NCI-H2227 (cell line): ENCODE data around the gene FERMT2.
"Not testable (repeated sequence)": the region's sequence is repeated elsewhere in the genome, so short reads cannot be mapped to it uniquely, and the experiment has no call there.

Source experiments
- DNase-seq: peaks from one replicate; lab custom pipeline; 2025; ENCODE audit not compliant: unreplicated experiment; lab: John Stamatoyannopoulos, UW

The FERMT2 gene

DNA sequence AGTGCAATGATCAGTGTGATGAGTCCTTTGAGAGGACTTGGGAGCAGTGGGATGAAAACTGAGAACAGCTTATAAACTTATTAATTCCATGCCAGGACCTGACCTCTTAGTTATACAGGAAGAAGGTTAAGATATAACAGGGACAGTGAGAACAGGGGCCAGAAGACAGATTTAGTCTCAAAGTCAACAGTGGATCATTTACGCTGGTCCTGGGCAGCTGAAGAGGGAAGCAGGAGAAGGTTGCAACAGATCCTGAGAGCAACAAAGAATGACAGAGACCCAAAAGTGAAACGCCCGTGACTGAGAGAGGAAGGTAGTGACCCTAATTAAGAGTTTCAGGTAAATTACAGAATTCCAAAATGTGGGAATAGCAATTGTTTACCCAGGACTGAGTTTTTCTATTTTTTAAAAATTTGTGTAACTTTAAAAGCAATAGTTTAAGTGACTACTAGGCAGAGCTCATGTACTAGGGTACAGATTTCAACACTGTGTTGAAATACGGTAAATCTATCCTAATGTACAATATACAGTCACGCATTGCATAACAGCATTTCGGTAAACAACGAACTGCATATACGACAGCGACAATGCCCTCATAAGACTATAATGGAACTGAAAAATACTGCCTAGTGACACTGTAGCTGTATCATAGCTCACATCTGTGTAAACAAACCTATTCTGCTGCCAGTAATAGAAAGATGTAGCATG is 81.8 kb downstream of the FERMT2 start:
- no peak for DNase-seq

- not testable (repeated sequence) for DNase-seq
These were observed 86.0 kb downstream of the FERMT2 start for GRCh38 chr14:52864893-52865292.

DNA sequence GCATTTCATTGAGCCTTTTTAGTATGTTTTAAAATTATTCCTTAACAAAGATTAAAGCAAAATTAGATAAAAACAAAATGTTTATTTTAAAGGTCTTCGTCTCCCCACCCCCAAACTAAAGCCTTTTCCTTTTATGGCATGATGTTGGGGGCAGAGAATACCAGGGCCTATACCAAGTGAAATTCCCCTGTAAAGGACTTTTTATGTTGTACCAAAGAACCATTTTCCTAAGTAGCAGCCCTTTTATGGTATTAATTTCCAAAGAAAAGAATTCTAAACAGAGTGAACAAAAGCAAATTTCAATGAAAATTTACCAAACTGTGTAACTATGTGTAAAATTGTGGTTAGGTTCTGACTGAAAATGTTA is 87.5 kb downstream of the FERMT2 start:
- DNase-seq, result no peak

DNA sequence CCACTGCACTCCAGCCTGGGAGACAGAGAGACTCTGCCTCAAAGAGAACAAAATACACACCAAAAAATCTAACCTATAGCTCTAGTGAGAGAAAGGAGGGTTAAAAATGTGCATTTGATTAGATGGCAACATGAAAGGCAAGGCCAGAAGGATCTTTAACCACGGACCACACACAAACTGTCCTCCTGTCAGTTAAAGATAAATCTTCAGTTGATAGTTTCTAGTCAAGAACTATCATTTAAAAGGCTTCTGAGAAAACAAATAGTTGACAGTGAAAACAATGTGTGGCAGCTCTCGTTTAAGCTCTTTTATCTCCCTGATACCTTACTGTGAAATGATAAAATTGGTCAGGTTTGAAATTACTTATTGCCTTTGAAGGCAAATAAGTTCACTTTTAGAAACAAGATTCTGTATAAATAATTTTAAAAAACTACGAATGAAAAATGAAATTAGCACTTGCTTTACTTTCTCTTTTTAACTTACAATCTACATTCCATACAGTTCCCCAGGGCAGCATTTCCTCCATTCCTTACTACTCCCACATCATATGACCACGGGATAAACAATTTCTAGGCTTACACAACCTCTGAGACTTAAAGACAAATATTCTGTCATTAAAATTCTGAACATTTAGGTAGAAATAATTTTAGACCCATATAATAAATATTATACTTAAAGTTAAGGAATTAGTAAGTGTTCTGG is 88.1 kb downstream of the FERMT2 start:
- no peak for DNase-seq

DNA sequence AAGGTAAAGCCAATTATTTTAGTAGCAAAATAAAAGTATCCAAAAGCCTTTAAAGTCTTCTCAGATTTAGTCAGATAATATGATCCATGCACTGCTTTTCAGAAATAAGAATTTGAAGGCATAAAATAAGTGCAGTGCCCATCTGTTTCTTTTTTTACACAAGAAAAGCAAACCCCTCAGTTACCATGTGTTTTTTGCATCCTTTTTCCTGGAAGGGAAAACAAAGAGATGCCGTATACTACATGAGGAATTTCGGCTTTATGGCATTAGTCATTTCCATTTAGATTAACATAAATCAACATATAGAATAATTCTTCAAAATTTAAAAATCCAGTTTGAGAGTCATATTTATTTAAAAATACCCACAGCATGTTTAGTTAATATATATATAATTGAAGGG is 89.4 kb downstream of the FERMT2 start:
- no peak for DNase-seq

DNA sequence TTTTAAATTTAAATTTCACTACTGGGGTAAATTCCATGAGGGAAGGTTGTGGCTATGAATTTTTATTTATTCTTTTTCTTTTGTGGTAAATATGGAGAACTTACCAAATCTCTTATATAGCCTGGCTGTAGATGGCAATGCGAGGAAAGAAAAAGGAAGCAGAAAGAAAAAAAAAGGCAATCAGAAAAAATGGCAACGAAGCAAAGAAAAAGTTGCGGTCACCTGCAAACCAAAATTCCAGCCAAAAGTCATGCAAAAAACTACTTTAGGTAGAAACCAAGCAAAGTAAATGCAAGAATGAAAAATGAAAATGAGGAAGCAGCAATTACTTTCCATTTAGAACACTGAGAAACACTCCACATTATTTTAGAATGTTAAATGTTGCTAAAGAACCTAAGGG is 89.9 kb downstream of the FERMT2 start:
- DNase-seq, result no peak

- no peak for DNase-seq
These were observed 90.6 kb downstream of the FERMT2 start for GRCh38 chr14:52860209-52860608.

GRCh38 chr14:52856139-52856538 is 94.7 kb downstream of the FERMT2 start:
- no peak for DNase-seq

GRCh38 chr14:52853522-52853854 is 97.4 kb downstream of the FERMT2 start:
- DNase-seq, result no peak

- DNase-seq, result no peak
These were observed 97.9 kb downstream of the FERMT2 start for GRCh38 chr14:52852810-52853521.

DNA sequence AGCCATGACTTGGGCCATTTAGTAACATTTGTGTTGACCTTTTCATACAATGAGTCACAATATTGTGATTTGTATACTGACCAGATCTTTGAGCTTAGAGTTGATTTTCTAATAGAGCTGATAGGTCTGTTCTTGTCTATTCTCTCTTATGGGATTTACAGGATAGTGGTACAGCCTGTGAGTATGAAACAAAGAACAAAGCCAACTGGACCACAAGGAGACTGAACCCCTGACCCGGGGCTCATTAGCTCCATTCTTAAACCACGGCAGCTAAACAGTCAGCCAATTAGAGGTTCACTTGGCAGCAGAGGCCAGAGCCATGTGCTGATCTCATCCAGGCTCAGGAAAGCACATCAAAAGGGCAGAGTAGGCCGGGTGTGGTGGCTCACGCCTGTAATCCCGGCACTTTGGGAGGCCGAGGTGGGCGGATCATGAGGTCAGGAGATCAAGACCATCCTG is 100.4 kb downstream of the FERMT2 start:
- no peak for DNase-seq

DNA sequence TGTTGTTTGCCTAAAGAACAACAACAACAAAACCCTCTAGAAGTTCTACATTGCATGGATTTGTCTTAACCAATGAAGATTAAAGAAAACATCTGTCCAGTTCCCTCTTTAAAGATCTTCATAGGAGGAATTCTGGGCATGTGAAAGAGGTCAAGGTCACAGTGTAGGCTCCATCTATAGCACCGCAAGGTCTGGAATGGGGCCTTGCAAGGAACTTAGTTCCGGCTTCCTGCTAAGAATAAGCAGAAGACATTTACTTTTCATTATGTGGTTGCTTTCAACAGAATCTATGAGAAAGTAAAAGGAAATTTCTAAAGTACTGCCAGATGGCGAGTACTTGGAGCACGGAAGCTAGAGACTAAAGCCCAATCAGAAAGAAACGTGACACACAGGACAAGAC is 102.2 kb downstream of the FERMT2 start:
- no peak for DNase-seq

DNA sequence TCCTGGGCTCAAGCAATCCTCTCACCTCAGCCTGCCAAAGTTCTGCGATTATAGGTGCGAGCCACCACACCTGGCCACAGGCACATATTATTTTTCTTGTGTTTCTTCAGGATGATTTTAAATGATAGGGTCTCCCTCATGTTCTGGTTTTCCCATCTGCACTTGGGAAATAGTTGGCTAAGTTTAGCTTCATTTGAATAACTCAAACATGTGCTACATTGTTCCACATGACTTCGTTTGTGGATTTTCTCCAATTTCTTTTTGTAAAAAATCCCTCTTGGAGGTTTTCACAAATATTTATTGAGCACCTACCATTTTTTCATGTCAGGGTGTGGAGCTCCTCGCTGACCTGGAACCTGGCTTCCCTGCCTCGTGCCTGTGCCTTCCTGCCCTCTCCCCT is 104.3 kb downstream of the FERMT2 start:
- DNase-seq, result no peak

- no peak for DNase-seq
These were observed 105.8 kb downstream of the FERMT2 start for GRCh38 chr14:52845081-52845480.

DNA sequence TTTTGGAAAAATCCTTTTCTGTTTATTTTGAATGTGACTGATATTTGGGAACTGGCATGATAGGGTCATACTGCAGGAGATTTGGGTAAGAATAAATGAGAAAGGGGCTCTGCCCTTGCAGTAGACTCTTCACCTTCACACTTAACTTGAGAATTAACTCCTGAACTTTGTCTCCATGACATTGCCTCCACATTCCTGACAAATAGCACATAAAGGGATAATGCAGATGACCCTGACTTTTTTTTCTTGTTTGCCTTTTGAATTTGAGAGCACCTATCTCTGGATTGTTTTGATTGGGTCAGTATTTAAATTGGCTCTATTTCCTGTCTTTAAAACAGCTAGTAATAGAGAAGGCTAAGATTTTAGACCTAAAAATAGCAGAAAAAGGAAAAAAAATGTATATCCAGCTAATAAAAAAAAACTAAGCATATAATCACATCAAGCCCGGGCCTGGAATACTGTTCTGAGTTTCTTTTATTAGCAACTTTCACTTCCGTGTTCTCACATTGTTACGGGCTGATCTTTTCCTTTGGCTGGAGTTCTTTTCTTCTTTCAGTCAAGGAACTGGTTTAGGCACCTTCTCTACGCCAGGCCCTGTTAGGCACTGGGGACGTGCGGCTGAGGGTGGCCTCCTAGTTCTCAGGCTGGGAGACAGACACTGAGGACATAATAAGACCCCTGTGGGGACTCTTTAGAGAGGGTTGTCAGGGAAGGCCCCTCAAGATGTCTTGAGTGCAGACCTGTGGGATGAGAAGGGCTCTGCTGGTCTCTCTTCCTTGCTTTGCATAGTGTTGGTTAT is 106.4 kb downstream of the FERMT2 start:
- DNase-seq, result no peak

DNA sequence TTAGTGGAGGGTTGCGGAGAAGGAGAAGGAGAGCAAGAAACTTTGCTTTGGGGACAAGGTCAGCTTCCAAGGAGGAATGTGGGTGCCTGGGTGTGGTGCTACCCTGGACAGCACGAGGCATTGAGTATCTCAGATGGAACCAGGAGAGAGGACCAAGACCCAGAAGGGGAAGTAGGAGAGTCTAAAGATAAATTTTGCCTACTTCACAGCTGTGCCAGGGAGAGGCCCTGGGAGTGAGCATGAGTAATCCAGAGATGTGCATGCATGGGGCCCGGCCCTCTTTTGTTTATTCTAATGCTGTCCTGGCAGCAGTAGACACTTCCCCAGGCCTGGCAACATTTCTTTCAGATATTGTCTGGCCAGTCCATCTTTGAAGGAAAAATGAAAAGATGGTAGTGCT is 110.0 kb downstream of the FERMT2 start:
- DNase-seq, result no peak

DNA sequence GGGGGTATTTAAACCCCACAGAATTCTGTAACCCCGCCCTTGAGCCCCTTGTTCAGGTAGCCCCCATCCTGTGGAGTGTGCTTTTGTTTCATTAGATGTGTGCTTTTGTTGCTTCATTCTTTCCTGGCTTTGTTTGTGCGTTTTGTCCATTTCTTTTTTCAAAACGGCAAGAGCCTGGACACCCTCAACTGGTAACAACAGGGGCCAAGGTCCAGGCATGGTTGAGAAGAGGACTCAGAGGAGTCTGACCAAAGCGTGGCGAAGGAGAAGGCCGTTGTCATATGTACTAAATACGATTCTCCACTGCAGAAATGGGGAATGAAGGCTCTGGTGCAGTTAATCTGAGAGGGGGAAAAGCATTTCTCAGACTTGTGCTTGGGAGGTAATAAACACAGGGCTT is 113.4 kb downstream of the FERMT2 start:
- DNase-seq, result no peak

- DNase-seq, result no peak
These were observed 114.8 kb downstream of the FERMT2 start for GRCh38 chr14:52836063-52836462.

- DNase-seq, result peak; percentile 64
These were observed 115.5 kb downstream of the FERMT2 start for GRCh38 chr14:52835122-52835903.

DNA sequence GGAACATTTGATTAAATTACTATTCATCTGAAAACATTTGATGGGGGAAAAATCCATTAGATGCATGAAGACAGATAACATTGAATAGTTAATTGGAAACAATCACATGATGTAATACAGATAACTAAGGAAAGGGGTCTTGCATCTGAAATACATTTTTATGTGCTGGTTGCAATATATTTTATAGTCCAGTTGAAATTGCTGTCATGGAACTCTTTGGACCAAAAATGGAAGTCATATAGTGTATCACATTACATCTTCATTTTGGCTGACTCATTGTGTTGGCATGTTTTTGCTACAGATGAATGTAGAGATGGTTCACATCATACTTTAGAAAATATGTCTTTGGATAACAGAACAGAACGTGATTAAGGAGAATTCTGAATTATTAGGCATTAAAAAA is 116.4 kb downstream of the FERMT2 start:
- DNase-seq, result no peak

DNA sequence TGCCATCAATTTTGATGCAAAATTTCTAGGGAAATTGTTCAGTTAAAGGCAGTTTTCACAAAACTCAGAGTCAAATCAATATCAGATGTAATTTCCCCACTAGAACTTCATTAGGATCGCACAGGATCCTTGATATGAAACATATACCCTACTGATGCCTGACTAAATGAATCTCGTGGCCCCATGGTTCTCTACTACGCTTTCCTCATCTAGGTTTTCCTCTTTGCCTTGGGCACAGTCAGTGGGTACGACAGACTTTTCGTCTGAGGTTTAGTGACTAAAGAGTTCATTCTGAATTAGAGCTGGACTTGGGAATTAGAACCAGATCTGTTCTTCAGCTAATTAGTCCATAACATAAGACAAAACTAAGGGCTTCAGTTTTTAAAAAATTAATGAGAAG is 117.0 kb downstream of the FERMT2 start:
- DNase-seq, result no peak
